Mammary epithelial cell (primary cell): Measurements from ENCODE around the gene IFNL4.

ENCODE experiments used
- CTCF ChIP-seq, 2 donors: IDR thresholded peaks in 1 of 2; conservative IDR thresholded peaks in 1 of 2; 2 replicates each; pipeline ENCODE4 v1.5.1; 2011 to 2012; ENCODE audit warnings: inconsistent platforms in 2 of 2, low read length in 2 of 2, mild to moderate bottlenecking in 2 of 2, control low read depth in 1 of 2, low read depth in 1 of 2; ENCODE audit not compliant: insufficient read depth in 1 of 2; ENCODE audit errors: extremely low read depth in 1 of 2
- EZH2 ChIP-seq: IDR thresholded peaks from 2 replicates; pipeline ENCODE4 v1.6.1; 2012; ENCODE audit warnings: low read length, inconsistent platforms, borderline replicate concordance

- TF ChIP-seq CTCF (conservative IDR thresholded peaks at IDR 0.05 in 1 of 2, IDR thresholded peaks at IDR 0.05 in 1 of 2; ENCODE audit: extremely low read depth in 1 of 2, insufficient read depth in 1 of 2, low read depth in 1 of 2, low read length in 2 of 2): no peak
- TF ChIP-seq EZH2: no peak
Observed at GRCh38 chr19:39297931-39298634, 49.4 kb upstream of the IFNL4 start.
